Measurements from ENCODE around the gene MAP7.
"Not testable (repeated sequence)": the region's sequence is repeated elsewhere in the genome, so short reads cannot be mapped to it uniquely, and the experiment has no call there.

The MAP7 gene

DNA sequence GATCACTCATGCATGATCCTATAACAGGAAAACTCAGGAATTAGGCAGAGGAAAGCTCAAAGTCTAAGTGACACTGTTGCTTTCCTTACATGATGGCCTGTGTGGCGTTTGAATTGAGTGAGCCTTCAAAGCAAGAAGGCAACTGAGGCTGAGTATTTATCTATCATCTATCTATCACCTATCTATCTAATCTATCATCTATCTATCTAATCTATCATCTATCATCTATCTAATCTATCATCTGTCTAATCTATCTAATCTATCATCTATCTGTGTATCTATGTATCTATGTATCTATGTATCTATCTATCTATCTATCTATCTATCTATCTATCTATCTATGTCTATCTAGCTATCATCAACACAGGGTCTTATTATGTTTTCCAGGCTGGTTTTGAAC lies 218.8 kb downstream of the MAP7 start:
- DNase-seq, result no peak

- DNase-seq, result no peak
These were observed 219.6 kb downstream of the MAP7 start for GRCh38 chr6:136330634-136331033.

DNA sequence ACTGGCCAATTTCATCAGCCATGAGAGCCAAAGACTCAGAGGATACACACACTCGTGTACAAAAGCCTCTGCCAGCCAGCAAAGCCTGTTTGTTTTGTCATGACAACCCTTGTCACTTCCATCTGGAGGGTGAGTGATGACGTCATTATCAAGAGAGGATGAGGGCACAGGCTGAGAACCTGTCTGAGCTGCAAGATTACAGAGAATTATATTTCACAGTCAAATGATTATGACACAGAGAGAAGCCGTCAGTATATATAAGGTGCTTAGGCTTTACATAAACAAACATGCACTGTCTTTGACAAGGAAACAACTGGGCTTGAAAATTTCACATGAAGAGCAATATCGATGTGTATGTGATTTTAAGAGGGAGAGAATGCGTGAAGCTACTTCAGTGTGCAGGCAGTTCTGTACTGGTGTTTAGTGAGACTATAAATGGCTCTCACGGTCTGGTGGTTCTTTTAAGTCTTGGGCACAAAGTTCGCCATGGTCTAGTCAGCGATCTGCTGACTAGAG lies 224.1 kb downstream of the MAP7 start:
- no peak for DNase-seq

DNA sequence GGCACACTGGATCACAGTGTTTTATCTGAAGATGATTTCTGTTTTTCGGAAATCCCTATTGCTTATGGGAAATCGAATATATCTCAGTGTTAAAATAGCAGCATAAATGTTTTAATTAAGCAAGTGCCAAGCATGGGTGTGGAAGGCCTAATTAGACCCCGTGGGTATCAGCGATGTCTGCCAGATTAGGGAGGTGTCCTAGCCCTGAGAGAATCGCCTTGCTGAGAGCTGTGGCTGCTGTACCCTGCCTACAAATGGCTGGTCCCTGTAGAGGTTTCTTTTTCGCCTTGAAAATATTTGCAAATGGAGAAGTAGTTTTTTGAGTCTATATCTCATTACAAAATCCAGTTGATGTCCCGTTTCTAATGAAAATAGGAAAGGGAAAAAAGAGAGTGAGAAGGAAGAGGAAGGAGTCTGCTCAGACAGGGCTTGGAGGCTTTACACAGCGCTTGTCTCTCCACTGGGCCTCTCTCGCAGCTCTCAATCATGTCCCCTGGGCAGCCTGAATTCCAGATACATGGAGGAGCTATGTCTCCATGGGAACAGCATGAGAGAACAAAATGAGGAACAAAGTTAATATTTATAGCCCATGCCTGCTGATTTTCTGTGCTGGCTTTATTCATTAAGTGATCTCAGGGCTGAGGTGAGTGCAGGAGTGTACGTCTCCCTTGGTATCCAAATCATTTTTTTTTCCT lies 225.4 kb downstream of the MAP7 start:
- DNase-seq, result no peak

DNA sequence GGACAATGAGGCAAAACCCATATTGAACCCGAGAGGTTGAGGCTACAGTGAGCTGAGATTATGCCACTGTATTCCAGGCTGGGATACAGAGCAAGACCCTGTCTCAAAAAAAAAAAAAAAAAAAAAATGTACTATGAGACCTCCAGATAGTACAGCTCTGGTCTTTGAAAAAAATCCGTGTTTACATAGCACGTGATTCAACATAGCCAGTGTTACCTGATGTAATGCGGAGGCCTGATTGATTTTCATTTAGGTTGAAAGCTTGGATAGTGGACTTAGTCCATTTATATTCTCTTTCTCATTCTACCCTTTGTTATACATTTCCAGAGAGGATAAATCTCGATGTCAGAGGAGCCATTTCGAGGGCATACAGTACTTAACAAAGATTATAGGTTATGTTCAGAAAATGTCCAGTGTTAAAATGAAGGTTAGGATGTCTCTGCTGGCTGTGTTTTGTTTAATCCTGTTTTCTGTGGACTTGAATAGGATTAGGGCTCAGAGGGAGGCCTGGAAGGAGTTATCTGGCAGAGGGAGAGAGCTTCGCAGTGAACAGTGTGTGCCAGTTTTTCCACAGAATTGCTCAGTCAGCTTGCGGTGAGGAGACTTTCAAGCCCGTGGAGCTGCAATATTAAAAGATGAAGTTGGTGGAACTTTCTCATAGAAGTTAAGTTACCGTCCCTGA lies 226.7 kb downstream of the MAP7 start:
- DNase-seq, result no peak

GRCh38 chr6:136319732-136320131 lies 230.5 kb downstream of the MAP7 start:
- DNase-seq, result no peak

DNA sequence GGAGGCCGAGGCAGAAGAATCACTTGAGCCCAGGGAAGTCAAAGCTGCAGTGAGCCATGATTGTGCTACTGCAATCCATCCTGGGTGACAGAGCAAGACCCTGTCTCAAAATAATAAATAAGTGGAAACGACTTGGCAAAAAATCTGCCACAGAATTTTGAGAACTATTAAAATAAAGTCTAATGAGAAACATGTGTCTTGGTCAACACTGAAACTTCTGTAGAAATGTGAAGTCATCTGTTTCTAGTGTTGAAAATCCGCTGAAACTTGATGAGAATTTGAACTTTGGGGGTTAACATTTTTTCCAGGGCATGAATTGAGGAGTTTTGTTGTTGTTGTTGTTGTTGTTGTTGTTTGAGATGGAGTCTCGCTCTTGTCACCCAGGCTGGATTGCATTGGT lies 231.5 kb downstream of the MAP7 start:
- DNase-seq, result no peak

GRCh38 chr6:136317971-136318370 lies 232.3 kb downstream of the MAP7 start:
- DNase-seq, result no peak

- no peak for DNase-seq
These were observed 233.1 kb downstream of the MAP7 start for GRCh38 chr6:136317021-136317694.

GRCh38 chr6:136315594-136315993 lies 234.6 kb downstream of the MAP7 start:
- DNase-seq, result no peak

GRCh38 chr6:136312975-136313374 lies 237.2 kb downstream of the MAP7 start:
- DNase-seq, result no peak

- no peak for DNase-seq
These were observed 240.4 kb downstream of the MAP7 start for GRCh38 chr6:136309729-136310311.

DNA sequence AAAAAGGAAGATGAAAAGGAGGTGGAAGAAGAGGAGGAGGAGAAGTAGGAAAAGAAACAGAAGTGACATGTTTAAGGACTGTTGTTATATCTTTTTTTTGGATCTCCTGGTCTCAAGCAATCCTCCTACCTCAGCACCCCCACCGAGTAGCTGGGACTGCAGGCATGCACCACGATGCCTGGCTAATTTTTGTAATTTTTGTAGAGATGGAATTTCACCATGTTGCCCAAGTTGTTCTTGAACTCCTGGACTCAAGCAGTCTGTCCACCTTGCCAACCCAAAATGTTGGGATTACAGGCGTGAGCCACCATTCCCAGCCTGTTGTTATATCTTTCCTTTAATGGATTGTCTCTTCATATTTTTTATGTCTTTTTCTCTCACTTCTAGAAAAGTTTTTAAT lies 241.1 kb downstream of the MAP7 start:
- no peak for DNase-seq

GRCh38 chr6:136308469-136308868 lies 241.8 kb downstream of the MAP7 start:
- not testable (repeated sequence) for DNase-seq

DNA sequence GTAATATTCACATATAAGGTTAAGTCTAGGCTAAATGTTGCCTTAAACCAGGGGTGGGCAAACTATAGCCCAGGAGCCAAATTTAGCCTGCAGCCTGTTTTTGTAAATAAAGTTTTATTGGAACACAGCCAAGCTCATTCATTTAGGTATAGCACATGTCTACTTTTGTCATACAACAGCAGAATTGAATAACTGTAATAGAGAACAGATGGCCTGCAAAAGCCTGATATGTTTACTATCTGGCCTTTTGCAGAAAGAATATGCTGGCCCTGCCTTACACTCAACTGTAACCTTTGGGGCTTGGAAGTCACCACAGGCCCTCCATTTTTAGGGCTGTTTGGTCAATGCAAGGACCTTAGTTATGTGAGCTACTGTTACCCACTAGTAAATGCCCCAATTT lies 242.9 kb downstream of the MAP7 start:
- no peak for DNase-seq

GRCh38 chr6:136306466-136306865 lies 243.8 kb downstream of the MAP7 start:
- DNase-seq, result no peak

- DNase-seq, result no peak
These were observed 245.8 kb downstream of the MAP7 start for GRCh38 chr6:136304410-136304809.

GRCh38 chr6:136303516-136303915 lies 246.7 kb downstream of the MAP7 start:
- DNase-seq, result no peak

GRCh38 chr6:136294621-136295020 lies 255.6 kb downstream of the MAP7 start:
- no peak for DNase-seq
